Upper lobe of right lung (tissue), 1 donor: ENCODE measurements around the gene OCA2. TPM values are rescaled to one million over a fixed set of nuclear protein-coding genes. Genes with fewer than 3 reads are reported as not detected.
A peak's percentile ranks its signal among the peaks of the same experiment; 100 is the strongest.

ENCODE experiments used
- ATAC-seq: fragments of 200-7000 bp; cut with Tn5 transposase; one replicate; pipeline ENCODE4 v1.9.1; 2020; ENCODE audit warnings: mild to moderate bottlenecking, moderate library complexity
- DNase-seq: peaks from one replicate; pipeline ENCODE4 v3.0.0-alpha.2; 2020
- H3K27ac ChIP-seq: fragments of 200-600 bp; one replicate; pipeline ENCODE4 v1.8.0; 2022
- H3K27me3 ChIP-seq: fragments of 200-600 bp; one replicate; pipeline ENCODE4 v1.8.0; 2022; ENCODE audit warnings: mild to moderate bottlenecking
- H3K36me3 ChIP-seq: fragments of 200-600 bp; one replicate; pipeline ENCODE4 v1.8.0; 2022
- H3K4me1 ChIP-seq: fragments of 200-600 bp; one replicate; pipeline ENCODE4 v1.8.0; 2022
- H3K4me3 ChIP-seq: fragments of 200-600 bp; one replicate; pipeline ENCODE4 v1.8.0; 2022; ENCODE audit warnings: mild to moderate bottlenecking
- H3K9me3 ChIP-seq: fragments of 200-600 bp; one replicate; pipeline ENCODE4 v1.8.0; 2022
- CTCF ChIP-seq: fragments of 200-600 bp; IDR thresholded peaks from one replicate; pipeline ENCODE4 v1.8.0; 2022; ENCODE audit warnings: antibody characterized with exemption
- intact Hi-C: fragments of 100-400 bp; cut with DNase I; formaldehyde crosslinking; loops from one replicate; pipeline ENCODE4 v1.11.0; 2022
- total RNA-seq: library from RNA; stranded (reverse); fragmentation: NEBNext Ultra II Directional; extraction: Animal tissue kit (Norgen Biotek cat#: 25700); gene quantifications from one replicate; pipeline ENCODE4 v1.2.1, GENCODE V29; 2021
- donor health status: DM: no; HTN: yes; CAD: no; lungs with severe emphysema.

Gene OCA2
- total RNA-seq, 1 donor from 2014 or later = 0.55 TPM

- Histone ChIP-seq H3K4me3 (no peak overlapping the region), H3K36me3 (peaks cover 84% of the 10 kb centered on the region), H3K4me1 (no peaks in the 10 kb centered on the region), H3K27ac (no peak overlapping the region), H3K9me3 (no peaks in the 10 kb centered on the region), H3K27me3 (no peaks in the 10 kb centered on the region)
- TF ChIP-seq CTCF = no peak
- ATAC-seq = no peak
- peak; percentile 43 for DNase-seq
- intact Hi-C loops = no loop called here
Observed at GRCh38 chr15:28117432-28117990, 18.4 kb upstream of the OCA2 start.

- intact Hi-C loops = no loop called here
- peaks cover 90% of the 10 kb centered on the region for H3K36me3 ChIP-seq
- no peaks in the 10 kb centered on the region for H3K9me3 ChIP-seq
- no peaks in the 10 kb centered on the region for H3K4me1 ChIP-seq
- DNase-seq (peak; percentile 55), ATAC-seq (no peak)
- H3K27ac ChIP-seq = no peak overlapping the region
- no peak for TF ChIP-seq CTCF
- H3K4me3 ChIP-seq = no peak overlapping the region
- no peaks in the 10 kb centered on the region for H3K27me3 ChIP-seq
Observed at GRCh38 chr15:28116521-28117431, 17.7 kb upstream of the OCA2 start.

GRCh38 chr15:28115871-28116270 is 16.8 kb upstream of the OCA2 start:
- no peak for TF ChIP-seq CTCF
- ATAC-seq (no peak), DNase-seq (peak; percentile 39)
- H3K4me1 ChIP-seq = no peaks in the 10 kb centered on the region
- no peak overlapping the region for H3K4me3 ChIP-seq
- intact Hi-C loops = no loop called here
- H3K36me3 ChIP-seq = peaks cover 88% of the 10 kb centered on the region
- H3K27me3 ChIP-seq = no peaks in the 10 kb centered on the region
- no peaks in the 10 kb centered on the region for H3K9me3 ChIP-seq
- no peak overlapping the region for H3K27ac ChIP-seq

GRCh38 chr15:28114721-28115622 is 15.9 kb upstream of the OCA2 start:
- peak; percentile 51 for DNase-seq
- H3K36me3 ChIP-seq = peaks cover 79% of the 10 kb centered on the region
- H3K27ac ChIP-seq = no peak overlapping the region
- no peaks in the 10 kb centered on the region for H3K4me1 ChIP-seq
- H3K4me3 ChIP-seq = no peak overlapping the region
- H3K27me3 ChIP-seq = no peaks in the 10 kb centered on the region
- TF ChIP-seq CTCF = no peak
- H3K9me3 ChIP-seq = no peaks in the 10 kb centered on the region
- no peak for ATAC-seq
- intact Hi-C loops = no loop called here

GRCh38 chr15:28114114-28114455 is 15.0 kb upstream of the OCA2 start:
- H3K9me3 ChIP-seq = no peaks in the 10 kb centered on the region
- ATAC-seq = no peak
- H3K27ac ChIP-seq = no peak overlapping the region
- intact Hi-C loops = no loop called here
- no peaks in the 10 kb centered on the region for H3K4me1 ChIP-seq
- H3K27me3 ChIP-seq = no peaks in the 10 kb centered on the region
- no peak for DNase-seq
- peaks cover 74% of the 10 kb centered on the region for H3K36me3 ChIP-seq
- no peak overlapping the region for H3K4me3 ChIP-seq
- no peak for TF ChIP-seq CTCF
